Measurements from ENCODE around the gene FOXD2. TPM values are rescaled to one million over a fixed set of nuclear protein-coding genes. Genes with fewer than 3 reads are reported as not detected.

Gene FOXD2
- polyA plus RNA-seq, 1 of the 3 experiments (the other 2 are of a cell fraction): not detected

DNA sequence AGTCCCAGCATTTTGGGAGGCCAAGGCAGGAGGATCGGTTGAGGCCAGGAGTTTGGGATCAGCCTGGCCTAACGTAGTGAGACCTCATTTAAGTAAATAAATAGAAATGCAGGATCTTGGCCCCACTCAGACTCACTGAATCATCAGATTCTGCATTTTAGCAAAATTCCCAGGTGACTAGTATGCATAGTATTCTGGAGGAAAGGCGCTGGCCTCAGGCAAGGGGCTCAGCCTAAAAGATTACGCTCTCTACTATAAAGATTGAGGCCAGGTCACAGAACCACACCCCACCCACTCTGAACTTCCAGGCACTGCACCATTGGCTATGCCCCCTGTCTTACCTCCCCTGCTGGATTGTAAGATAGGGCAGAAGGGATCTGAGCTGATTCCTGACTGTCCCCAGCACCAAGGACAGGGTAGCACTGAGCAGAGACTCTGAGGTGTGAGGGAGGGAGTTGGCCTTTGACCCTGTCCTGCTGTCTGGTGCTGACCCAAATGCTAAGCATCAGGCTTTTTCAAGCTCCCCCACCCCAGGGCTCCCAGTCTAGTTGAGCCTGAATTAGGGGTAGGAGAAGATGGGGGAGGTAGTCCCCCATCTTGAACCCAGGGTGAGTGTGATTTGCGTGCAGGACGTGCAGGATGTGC lies 19.0 kb upstream of the FOXD2 start:
- Histone ChIP-seq H3K4me2 (no peak overlapping the region), H3K4me3 (ENCODE audit: low read depth in 2 of 2, low read length in 1 of 2) (no peak overlapping the region), H3K9ac (no peak overlapping the region), H3K79me2 (ENCODE audit: insufficient read depth) (no peaks in the 10 kb centered on the region), H3F3A (replicated peaks; ENCODE audit: insufficient read depth) (no peaks in the 10 kb centered on the region), H2AFZ (ENCODE audit: low read depth) (no peak overlapping the region), H4K20me1 (ENCODE audit: insufficient read depth) (no peaks in the 10 kb centered on the region), H3K9me3 (no peaks in the 10 kb centered on the region), H3K27ac (ENCODE audit: low read depth in 2 of 2, low read length in 1 of 2) (no peak overlapping the region), H3K9me2 (no peaks in the 10 kb centered on the region), H3K36me3 (replicated peaks in 1 of 2; ENCODE audit: control insufficient read depth in 1 of 2, insufficient read depth in 2 of 2, low read length in 1 of 2) (no peaks in the 10 kb centered on the region), H3K27me3 (ENCODE audit: insufficient read depth) (peaks cover 56% of the 10 kb centered on the region), H3K4me1 (ENCODE audit: control insufficient read depth in 1 of 2, insufficient read depth in 2 of 2, low read depth in 1 of 2, low read length in 1 of 2) (no peaks in the 10 kb centered on the region; a peak in 1 of 4 replicates)
- CTCF ChIA-PET: interaction anchor here (1.6 to 28.7 kb wide), 4 partner anchors 16 to 298 kb away, joined by 4 to 1422 read pairs (median 114); partner anchors contain the start of gene FOXD2
- WGBS (ENCODE audit: low lambda C conversion rate): 68% methylated on average over 5 of the region's 6 CpGs
- TF ChIP-seq, protein P1, sequence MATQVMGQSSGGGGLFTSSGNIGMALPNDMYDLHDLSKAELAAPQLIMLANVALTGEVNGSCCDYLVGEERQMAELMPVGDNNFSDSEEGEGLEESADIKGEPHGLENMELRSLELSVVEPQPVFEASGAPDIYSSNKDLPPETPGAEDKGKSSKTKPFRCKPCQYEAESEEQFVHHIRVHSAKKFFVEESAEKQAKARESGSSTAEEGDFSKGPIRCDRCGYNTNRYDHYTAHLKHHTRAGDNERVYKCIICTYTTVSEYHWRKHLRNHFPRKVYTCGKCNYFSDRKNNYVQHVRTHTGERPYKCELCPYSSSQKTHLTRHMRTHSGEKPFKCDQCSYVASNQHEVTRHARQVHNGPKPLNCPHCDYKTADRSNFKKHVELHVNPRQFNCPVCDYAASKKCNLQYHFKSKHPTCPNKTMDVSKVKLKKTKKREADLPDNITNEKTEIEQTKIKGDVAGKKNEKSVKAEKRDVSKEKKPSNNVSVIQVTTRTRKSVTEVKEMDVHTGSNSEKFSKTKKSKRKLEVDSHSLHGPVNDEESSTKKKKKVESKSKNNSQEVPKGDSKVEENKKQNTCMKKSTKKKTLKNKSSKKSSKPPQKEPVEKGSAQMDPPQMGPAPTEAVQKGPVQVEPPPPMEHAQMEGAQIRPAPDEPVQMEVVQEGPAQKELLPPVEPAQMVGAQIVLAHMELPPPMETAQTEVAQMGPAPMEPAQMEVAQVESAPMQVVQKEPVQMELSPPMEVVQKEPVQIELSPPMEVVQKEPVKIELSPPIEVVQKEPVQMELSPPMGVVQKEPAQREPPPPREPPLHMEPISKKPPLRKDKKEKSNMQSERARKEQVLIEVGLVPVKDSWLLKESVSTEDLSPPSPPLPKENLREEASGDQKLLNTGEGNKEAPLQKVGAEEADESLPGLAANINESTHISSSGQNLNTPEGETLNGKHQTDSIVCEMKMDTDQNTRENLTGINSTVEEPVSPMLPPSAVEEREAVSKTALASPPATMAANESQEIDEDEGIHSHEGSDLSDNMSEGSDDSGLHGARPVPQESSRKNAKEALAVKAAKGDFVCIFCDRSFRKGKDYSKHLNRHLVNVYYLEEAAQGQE (IDR thresholded peaks at IDR 0.05; ENCODE audit: low read depth, low read length): peak; percentile 61; the same call in 1 of the 2 replicates
- TF ChIP-seq EP300 (IDR thresholded peaks at IDR 0.05; ENCODE audit: borderline replicate concordance in 1 of 2, low read depth in 1 of 2, low read length in 1 of 2): no peak
- TF ChIP-seq NRF1 (IDR thresholded peaks at IDR 0.05; ENCODE audit: low read depth, low read length): no peak
- DNase-seq: no peak
- POLR2A ChIA-PET: no interaction called here

DNA sequence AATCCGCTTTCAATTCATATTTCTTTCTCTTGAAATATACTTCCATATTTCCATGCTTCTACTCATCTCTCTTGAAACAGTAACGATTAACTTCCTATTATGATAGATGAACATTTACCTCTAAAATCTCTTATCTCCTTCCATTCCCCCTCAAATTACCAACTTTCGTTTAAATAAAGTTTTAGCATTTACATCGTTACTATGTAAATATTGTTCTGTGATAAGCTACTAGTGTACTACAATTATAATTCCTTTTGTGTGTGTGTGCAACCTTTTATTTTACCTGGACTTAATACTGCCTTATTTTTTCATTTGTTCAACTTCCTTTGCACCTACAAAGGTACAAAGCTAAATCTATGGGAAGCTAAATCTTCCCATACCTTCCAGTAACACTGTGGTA lies 17.3 kb upstream of the FOXD2 start:
- TF ChIP-seq RAD21 (IDR thresholded peaks at IDR 0.05; ENCODE audit: low read length): no peak
- TF ChIP-seq FOSL2 (IDR thresholded peaks at IDR 0.05; ENCODE audit: borderline replicate concordance, low read depth): no peak
- no peak for TF ChIP-seq SIN3A (IDR thresholded peaks at IDR 0.05; ENCODE audit: borderline replicate concordance, low read depth, low read length)
- no peak for TF ChIP-seq MXI1 (IDR thresholded peaks at IDR 0.05; ENCODE audit: low read depth, low read length)
- no peak for TF ChIP-seq TEAD4 (IDR thresholded peaks at IDR 0.05; ENCODE audit: borderline replicate concordance, insufficient read depth)
- TF ChIP-seq CTCF (IDR thresholded peaks at IDR 0.05): no peak
- H4K20me1 ChIP-seq (ENCODE audit: insufficient read depth): no peaks in the 10 kb centered on the region
- POLR2A ChIA-PET: no interaction called here
- no peak overlapping the region for H3K9ac ChIP-seq
- H3K4me3 ChIP-seq (ENCODE audit: low read depth in 2 of 2, low read length in 1 of 2): no peak overlapping the region
- no peaks in the 10 kb centered on the region for H3K9me3 ChIP-seq
- no peaks in the 10 kb centered on the region; a peak in 1 of 4 replicates for H3K4me1 ChIP-seq (ENCODE audit: control insufficient read depth in 1 of 2, insufficient read depth in 2 of 2, low read depth in 1 of 2, low read length in 1 of 2)
- H3K36me3 ChIP-seq (replicated peaks in 1 of 2; ENCODE audit: control insufficient read depth in 1 of 2, insufficient read depth in 2 of 2, low read length in 1 of 2): no peaks in the 10 kb centered on the region
- peaks cover 47% of the 10 kb centered on the region for H3K27me3 ChIP-seq (ENCODE audit: insufficient read depth)
- H2AFZ ChIP-seq (ENCODE audit: low read depth): no peak overlapping the region
- DNase-seq: no peak
- no peaks in the 10 kb centered on the region for H3K9me2 ChIP-seq
- no peak overlapping the region for H3K27ac ChIP-seq (ENCODE audit: low read depth in 2 of 2, low read length in 1 of 2)
- CTCF ChIA-PET: interaction anchor here (1.0 to 28.7 kb wide), 8 partner anchors 13 to 296 kb away, joined by 3 to 1422 read pairs (median 6); partner anchors contain the start of gene FOXD2
- no peaks in the 10 kb centered on the region for H3K79me2 ChIP-seq (ENCODE audit: insufficient read depth)
- H3K4me2 ChIP-seq: no peak overlapping the region
- no peaks in the 10 kb centered on the region for H3F3A ChIP-seq (replicated peaks; ENCODE audit: insufficient read depth)
- 34% methylated on average over 4 of the region's 4 CpGs for WGBS (ENCODE audit: low lambda C conversion rate)
